AG10803 (cell line): ENCODE data around the gene EXOSC1.

ENCODE experiments used
- DNase-seq: peaks from one replicate; pipeline ENCODE4 v3.0.0; 2010; ENCODE audit warnings: low read depth
- H3K4me3 ChIP-seq: 2 replicates; pipeline ENCODE4 v1.5.1; 2011; ENCODE audit warnings: mild to moderate bottlenecking, low read length, control low read depth
- CTCF ChIP-seq: conservative IDR thresholded peaks from 2 replicates; pipeline ENCODE4 v1.5.1; 2011; ENCODE audit warnings: mild to moderate bottlenecking, low read length, control low read depth, inconsistent platforms

Gene EXOSC1

GRCh38 chr10:97445722-97446639, at the start of gene EXOSC1, which contains the start of gene ZDHHC16:
TSS of gene EXOSC1 (minus strand) at chr10:97446006. CDS start at chr10:97445985, 21 bp downstream.
TSS of gene ZDHHC16 (plus strand) at chr10:97446175. CDS start at chr10:97451676, 5,501 bp downstream.
- DNase-seq = peak; percentile 94
- no peak for TF ChIP-seq CTCF
- peak within 1 kb of the TSS; percentile 98 for H3K4me3 ChIP-seq

- no peak overlapping the region for H3K4me3 ChIP-seq
- TF ChIP-seq CTCF = no peak
- peak; percentile 22 for DNase-seq
Measured at GRCh38 chr10:97494863-97495506, 49.2 kb upstream of the EXOSC1 start.

- DNase-seq = no peak
- TF ChIP-seq CTCF = no peak
- H3K4me3 ChIP-seq = no peak overlapping the region
Measured at GRCh38 chr10:97494151-97494550, 48.3 kb upstream of the EXOSC1 start.

- no peak overlapping the region for H3K4me3 ChIP-seq
- no peak for TF ChIP-seq CTCF
- no peak for DNase-seq
Measured at GRCh38 chr10:97490592-97490991, 44.8 kb upstream of the EXOSC1 start.

GRCh38 chr10:97485647-97486281, 40.0 kb upstream of the EXOSC1 start:
- TF ChIP-seq CTCF = no peak
- H3K4me3 ChIP-seq = no peak overlapping the region
- no peak for DNase-seq

GRCh38 chr10:97483921-97484320, 38.1 kb upstream of the EXOSC1 start:
- DNase-seq = peak; percentile 28
- H3K4me3 ChIP-seq = no peak overlapping the region
- TF ChIP-seq CTCF = no peak
